Endodermal cell (in vitro differentiated cells): ENCODE measurements around the gene NLK. TPM values are rescaled to one million over a fixed set of nuclear protein-coding genes. Genes with fewer than 3 reads are reported as not detected.
A peak's percentile ranks its signal among the peaks of the same experiment; 100 is the strongest.

ENCODE experiments used
- DNase-seq: peaks from one replicate; pipeline ENCODE4 v3.0.0-alpha.2; 2017
- H3K27ac ChIP-seq: 2 replicates; pipeline ENCODE4 v1.5.1; 2013; ENCODE audit warnings: mild to moderate bottlenecking, low read depth, low read length, moderate library complexity
- H3K27me3 ChIP-seq: 2 replicates; pipeline ENCODE4 v1.6.1; 2013; ENCODE audit warnings: mild to moderate bottlenecking, low read length, moderate library complexity; ENCODE audit not compliant: insufficient read depth, control insufficient read depth, poor library complexity, severe bottlenecking
- H3K36me3 ChIP-seq: 2 replicates; pipeline ENCODE4 v1.7.0; 2013; ENCODE audit warnings: mild to moderate bottlenecking, low read length, moderate library complexity; ENCODE audit not compliant: control insufficient read depth, insufficient read depth
- H3K4me1 ChIP-seq: one replicate; pipeline ENCODE4 v1.7.0; 2013; ENCODE audit warnings: low read length; ENCODE audit not compliant: control insufficient read depth, insufficient read depth
- H3K4me3 ChIP-seq: 2 replicates; pipeline ENCODE4 v1.5.1; 2013; ENCODE audit warnings: mild to moderate bottlenecking, low read length, moderate library complexity
- H3K9ac ChIP-seq: 2 replicates; pipeline ENCODE4 v1.6.1; 2013; ENCODE audit warnings: mild to moderate bottlenecking, low read length, moderate library complexity; ENCODE audit not compliant: poor library complexity, severe bottlenecking; ENCODE audit errors: extremely low read depth
- H3K9me3 ChIP-seq: 2 replicates; pipeline ENCODE4 v1.6.1; 2013; ENCODE audit warnings: mild to moderate bottlenecking, low read length, moderate library complexity; ENCODE audit not compliant: control insufficient read depth
- H3K27ac Mint-ChIP-seq: 2 replicates; pipeline ENCODE4 v1.8.0; 2020; ENCODE audit warnings: mixed read lengths
- H3K27me3 Mint-ChIP-seq: 2 replicates; pipeline ENCODE4 v1.8.0; 2021; ENCODE audit warnings: mild to moderate bottlenecking, mixed read lengths; ENCODE audit not compliant: insufficient read depth
- H3K36me3 Mint-ChIP-seq: 2 replicates; pipeline ENCODE4 v1.8.0; 2020; ENCODE audit warnings: low read depth, mixed read lengths
- H3K4me1 Mint-ChIP-seq: 2 replicates; pipeline ENCODE4 v1.8.0; 2020; ENCODE audit warnings: mixed read lengths
- H3K4me3 Mint-ChIP-seq: 2 replicates; pipeline ENCODE4 v1.8.0; 2020; ENCODE audit warnings: mild to moderate bottlenecking, moderate library complexity, mixed read lengths
- H3K9me3 Mint-ChIP-seq: 2 replicates; pipeline ENCODE4 v1.8.0; 2020; ENCODE audit warnings: mild to moderate bottlenecking, mixed read lengths
- CTCF ChIP-seq: fragments of 200-600 bp; sonication (generic); conservative IDR thresholded peaks from 2 replicates; pipeline ENCODE4 v1.5.0; 2021; ENCODE audit warnings: antibody characterized with exemption, mild to moderate bottlenecking
- WGBS, 2 experiments: methylation state at CpG; one replicate each; pipeline versions ENCODE4 v1.1.5 to v1.1.7; 2013; ENCODE audit warnings: missing lambda C conversion rate in 2 of 2, mixed read lengths in 1 of 2; ENCODE audit not compliant: insufficient coverage in 1 of 2, insufficient read length in 1 of 2; 5-methylcytosine and 5-hydroxymethylcytosine counted together
- total RNA-seq, 2 donors: library from RNA; stranded (reverse); fragmentation: NEBNext Ultra II Directional in 1 of 2; extraction: Animal tissue kit (Norgen Biotek cat#: 25700) in 1 of 2; gene quantifications; 2 replicates in 1 of 2; 3 replicates in 1 of 2; pipeline ENCODE4 v1.2.1, GENCODE V29; 2021

Gene NLK
- total RNA-seq, 2 donors from 2014 or later: 49.2 to 50.3 TPM

DNA sequence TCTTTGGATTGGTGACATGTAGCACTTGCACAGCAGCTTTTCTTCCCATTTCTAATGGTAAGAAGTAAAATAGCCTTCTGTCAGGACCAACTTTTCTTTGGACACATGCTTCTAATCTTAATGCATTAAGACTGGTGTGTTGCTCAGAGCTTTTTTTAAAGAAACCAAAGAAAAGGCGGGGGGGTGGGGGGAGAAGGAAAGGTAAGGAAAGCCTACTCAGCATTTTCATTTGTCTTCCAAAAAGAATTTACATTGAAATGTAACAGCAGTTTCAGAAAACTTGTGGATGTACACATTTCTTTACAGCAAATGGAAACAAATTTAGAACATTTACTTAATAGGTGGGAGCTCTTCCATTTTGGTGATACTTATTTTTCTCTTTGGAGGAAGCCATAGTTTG lies 49.6 kb downstream of the NLK start:
- DNase-seq: no peak
- Histone ChIP-seq H3K4me3 (no peak overlapping the region), H3K4me1 (no peaks in the 10 kb centered on the region), H3K9ac (no peak overlapping the region), H3K27ac (no peak overlapping the region), H3K36me3 (no peaks in the 10 kb centered on the region), H3K9me3 (peaks cover 18% of the 10 kb centered on the region), H3K27me3 (no peaks in the 10 kb centered on the region)
- H3K4me1 Mint-ChIP-seq: peaks cover 20% of the 10 kb centered on the region
- TF ChIP-seq CTCF: no peak
- H3K27ac Mint-ChIP-seq: no peak overlapping the region
- H3K36me3 Mint-ChIP-seq: peaks cover 17% of the 10 kb centered on the region
- no peaks in the 10 kb centered on the region for H3K27me3 Mint-ChIP-seq
- peaks cover 20% of the 10 kb centered on the region for H3K9me3 Mint-ChIP-seq
- H3K4me3 Mint-ChIP-seq: no peak overlapping the region
- 67% methylated on average over 1 of the region's 1 CpG; no CpG with 5 or more reads in 1 of the 2 experiments for WGBS, 2 experiments

- peak overlapping the region; percentile 17 for H3K27ac Mint-ChIP-seq
Measured at GRCh38 chr17:28093999-28094716, 51.7 kb downstream of the NLK start.

GRCh38 chr17:28096756-28097155 lies 54.3 kb downstream of the NLK start:
- Histone ChIP-seq H3K27ac (no peak overlapping the region), H3K9ac (no peak overlapping the region), H3K4me1 (no peaks in the 10 kb centered on the region), H3K36me3 (no peaks in the 10 kb centered on the region), H3K9me3 (no peaks in the 10 kb centered on the region), H3K4me3 (no peak overlapping the region), H3K27me3 (no peaks in the 10 kb centered on the region)
- no peak overlapping the region for H3K27ac Mint-ChIP-seq
- peaks cover 2% of the 10 kb centered on the region for H3K9me3 Mint-ChIP-seq
- H3K4me3 Mint-ChIP-seq: no peak overlapping the region
- H3K27me3 Mint-ChIP-seq: no peaks in the 10 kb centered on the region
- DNase-seq: no peak
- 73 to 83% methylated on average over 1 of the region's 1 CpG for WGBS, 2 experiments
- no peak for TF ChIP-seq CTCF
- H3K4me1 Mint-ChIP-seq: peaks cover 16% of the 10 kb centered on the region
- peaks cover 7% of the 10 kb centered on the region for H3K36me3 Mint-ChIP-seq

More at GRCh38 chr17:28093999-28094716, 51.7 kb downstream of the NLK start:
- no peak for TF ChIP-seq CTCF
- no peaks in the 10 kb centered on the region for H3K4me1 ChIP-seq
- H3K27me3 Mint-ChIP-seq: no peaks in the 10 kb centered on the region
- DNase-seq: no peak
- 88 to 90% methylated on average over 2 to 3 of the region's 4 CpGs for WGBS, 2 experiments
- H3K27ac ChIP-seq: no peak overlapping the region
- peaks cover 11% of the 10 kb centered on the region for H3K36me3 Mint-ChIP-seq
- peaks cover 12% of the 10 kb centered on the region for H3K9me3 ChIP-seq
- peaks cover 20% of the 10 kb centered on the region for H3K4me1 Mint-ChIP-seq
- no peaks in the 10 kb centered on the region for H3K36me3 ChIP-seq
- no peaks in the 10 kb centered on the region for H3K27me3 ChIP-seq
- no peak overlapping the region for H3K4me3 Mint-ChIP-seq
- H3K9ac ChIP-seq: no peak overlapping the region
- peaks cover 10% of the 10 kb centered on the region for H3K9me3 Mint-ChIP-seq
- H3K4me3 ChIP-seq: no peak overlapping the region
